Osteoblast (primary cell): ENCODE data around the gene SSMEM1. TPM values are rescaled to one million over a fixed set of nuclear protein-coding genes. Genes with fewer than 3 reads are reported as not detected.
"Not testable (repeated sequence)": the region's sequence is repeated elsewhere in the genome, so short reads cannot be mapped to it uniquely, and the experiment has no call there.

Experiments used
- DNase-seq: peaks from one replicate; pipeline ENCODE4 v3.0.0; 2011; ENCODE audit warnings: low spot score, mixed read lengths; ENCODE audit not compliant: insufficient read length; ENCODE audit errors: missing footprints
- H2AFZ ChIP-seq: 2 replicates; pipeline ENCODE4 v1.6.0; 2011; ENCODE audit warnings: mild to moderate bottlenecking, low read length
- H3K27ac ChIP-seq: 2 replicates; pipeline ENCODE4 v1.5.1; 2011; ENCODE audit warnings: mild to moderate bottlenecking, low read depth, low read length, moderate library complexity
- H3K27me3 ChIP-seq: 2 replicates; pipeline ENCODE4 v1.6.0; 2012; ENCODE audit warnings: mild to moderate bottlenecking, control low read depth, inconsistent platforms, low read length, moderate library complexity; ENCODE audit not compliant: insufficient read depth
- H3K36me3 ChIP-seq: 2 replicates; pipeline ENCODE4 v1.5.1; 2011; ENCODE audit warnings: mild to moderate bottlenecking, low read length, control low read depth, moderate library complexity; ENCODE audit not compliant: insufficient read depth
- H3K4me1 ChIP-seq: 2 replicates; pipeline ENCODE4 v1.5.1; 2011; ENCODE audit warnings: mild to moderate bottlenecking, low read length, control low read depth, moderate library complexity; ENCODE audit not compliant: insufficient read depth
- H3K4me2 ChIP-seq: 2 replicates; pipeline ENCODE4 v1.6.0; 2011; ENCODE audit warnings: mild to moderate bottlenecking, low read length; ENCODE audit not compliant: insufficient read depth
- H3K4me3 ChIP-seq: fragments of 200-600 bp; sonication (generic); 3 replicates; pipeline ENCODE4 v1.5.1; 2012; ENCODE audit warnings: mild to moderate bottlenecking, low read length, inconsistent platforms; ENCODE audit not compliant: insufficient read depth
- H3K79me2 ChIP-seq: 2 replicates; pipeline ENCODE4 v1.6.0; 2012; ENCODE audit warnings: mild to moderate bottlenecking, low read length, control low read depth, inconsistent platforms; ENCODE audit not compliant: insufficient read depth
- H3K9me3 ChIP-seq: 2 replicates; pipeline ENCODE4 v1.5.1; 2011; ENCODE audit warnings: low read depth, low read length, control low read depth
- H4K20me1 ChIP-seq: 2 replicates; pipeline ENCODE4 v1.6.0; 2012; ENCODE audit warnings: mild to moderate bottlenecking, low read length, control low read depth; ENCODE audit not compliant: insufficient read depth
- CTCF ChIP-seq: IDR thresholded peaks from 2 replicates; pipeline ENCODE4 v1.5.1; 2011; ENCODE audit warnings: mild to moderate bottlenecking, low read depth, low read length, moderate library complexity; ENCODE audit errors: extremely low read depth
- total RNA-seq: library from RNA; depleted of rRNA; stranded (reverse); fragments of >200 nt; gene quantifications from 2 replicates; pipeline ENCODE4 v1.2.3, GENCODE V29; 2012

The SSMEM1 gene
- total RNA-seq, 1 donor: not detected

GRCh38 chr7:130223646-130224045 is 16.0 kb downstream of the SSMEM1 start:
- Histone ChIP-seq H3K27me3 (no peaks in the 10 kb centered on the region), H3K79me2 (no peaks in the 10 kb centered on the region), H4K20me1 (no peaks in the 10 kb centered on the region), H3K27ac (no peak overlapping the region), H3K4me2 (no peak overlapping the region), H3K9me3 (no peaks in the 10 kb centered on the region), H2AFZ (no peak overlapping the region), H3K36me3 (no peaks in the 10 kb centered on the region), H3K4me1 (no peaks in the 10 kb centered on the region), H3K4me3 (no peak overlapping the region)
- TF ChIP-seq CTCF: no peak
- DNase-seq: no peak

GRCh38 chr7:130224210-130224609 is 16.6 kb downstream of the SSMEM1 start:
- H3K4me1 ChIP-seq: no peaks in the 10 kb centered on the region
- H3K27me3 ChIP-seq: no peaks in the 10 kb centered on the region
- no peak overlapping the region for H3K4me3 ChIP-seq
- no peak for TF ChIP-seq CTCF
- H2AFZ ChIP-seq: no peak overlapping the region
- no peak overlapping the region for H3K27ac ChIP-seq
- no peaks in the 10 kb centered on the region for H3K9me3 ChIP-seq
- H3K79me2 ChIP-seq: no peaks in the 10 kb centered on the region
- no peak overlapping the region for H3K4me2 ChIP-seq
- DNase-seq: no peak
- H4K20me1 ChIP-seq: no peaks in the 10 kb centered on the region
- H3K36me3 ChIP-seq: no peaks in the 10 kb centered on the region

GRCh38 chr7:130224923-130225322 is 17.3 kb downstream of the SSMEM1 start:
- H3K36me3 ChIP-seq, H3K4me3 ChIP-seq, DNase-seq, H3K4me2 ChIP-seq, H3K4me1 ChIP-seq, H3K9me3 ChIP-seq, H4K20me1 ChIP-seq, H3K27ac ChIP-seq, H3K27me3 ChIP-seq, H3K79me2 ChIP-seq: not testable (repeated sequence)
- peak overlapping the region; percentile 51 for H2AFZ ChIP-seq

- peak; percentile 54 for DNase-seq
- no peaks in the 10 kb centered on the region for H3K4me1 ChIP-seq
- H3K36me3 ChIP-seq: no peaks in the 10 kb centered on the region
- no peaks in the 10 kb centered on the region for H4K20me1 ChIP-seq
- TF ChIP-seq CTCF: no peak
- H3K27me3 ChIP-seq: no peaks in the 10 kb centered on the region
- no peaks in the 10 kb centered on the region for H3K9me3 ChIP-seq
- H3K4me2 ChIP-seq: no peak overlapping the region
- no peak overlapping the region for H3K4me3 ChIP-seq
- H3K27ac ChIP-seq: no peak overlapping the region
- no peak overlapping the region for H2AFZ ChIP-seq
- no peaks in the 10 kb centered on the region for H3K79me2 ChIP-seq
Observed at GRCh38 chr7:130226333-130226732, 18.7 kb downstream of the SSMEM1 start.
